Gastroesophageal sphincter (tissue), 4 donors: ENCODE data around the gene CDC25C. TPM values are rescaled to one million over a fixed set of nuclear protein-coding genes. Genes with fewer than 3 reads are reported as not detected.

Source experiments
- ATAC-seq: fragments of 150-250 bp; one replicate; pipeline ENCODE4 v1.9.1; 2016; ENCODE audit warnings: mild to moderate bottlenecking, moderate library complexity
- H3K27ac ChIP-seq, 4 donors: fragments of 200-600 bp; sonication (generic) in 3 of 4; 1 replicate in 3 of 4; 2 replicates in 1 of 4; pipeline ENCODE4 v1.5.1; 2016 to 2019
- H3K27me3 ChIP-seq: fragments of 200-600 bp; sonication (generic); one replicate; pipeline ENCODE4 v1.5.1; 2019
- H3K36me3 ChIP-seq, 2 donors: fragments of 200-600 bp; sonication (generic); one replicate each; pipeline ENCODE4 v1.5.1; 2019; ENCODE audit warnings: control low read depth in 1 of 2
- H3K4me1 ChIP-seq, 3 donors: fragments of 200-600 bp; sonication (generic); 1 replicate in 2 of 3; 2 replicates in 1 of 3; pipeline ENCODE4 v1.5.1; 2016 to 2019; ENCODE audit warnings: control low read depth in 2 of 3
- H3K4me3 ChIP-seq, 2 donors: fragments of 200-600 bp; sonication (generic); one replicate each; pipeline ENCODE4 v1.5.1; 2019; ENCODE audit warnings: mild to moderate bottlenecking in 1 of 2, moderate library complexity in 1 of 2
- H3K9me3 ChIP-seq, 3 donors: fragments of 200-600 bp; sonication (generic); one replicate each; pipeline ENCODE4 v1.5.1; 2017 to 2019; ENCODE audit warnings: control low read depth in 2 of 3
- CTCF ChIP-seq, 4 experiments: fragments of 200-600 bp in 2 of 4; fragments of 450-650 bp in 2 of 4; sonication (generic) in 1 of 4; IDR thresholded peaks; one replicate each; pipeline ENCODE4 v1.5.1; 2017 to 2019; ENCODE audit warnings: antibody characterized with exemption in 4 of 4, mild to moderate bottlenecking in 2 of 4, moderate library complexity in 2 of 4
- EP300 ChIP-seq: sonication (generic); formaldehyde crosslinking; IDR thresholded peaks from one replicate; pipeline ENCODE4 v1.6.1; 2017; ENCODE audit warnings: antibody characterized with exemption, mild to moderate bottlenecking
- POLR2A ChIP-seq, 2 donors: fragments of 450-650 bp; IDR thresholded peaks; one replicate each; pipeline ENCODE4 v1.6.1; 2017; ENCODE audit warnings: antibody characterized with exemption in 2 of 2, mild to moderate bottlenecking in 2 of 2, moderate library complexity in 1 of 2
- POLR2AphosphoS5 ChIP-seq: sonication (generic); formaldehyde crosslinking; IDR thresholded peaks from one replicate; pipeline ENCODE4 v1.6.1; 2017; ENCODE audit warnings: antibody characterized with exemption
- WGBS, 2 donors: methylation state at CpG; one replicate each; pipeline ENCODE4 v1.1.5; 2018; ENCODE audit warnings: low coverage in 1 of 2; 5-methylcytosine and 5-hydroxymethylcytosine counted together
- total RNA-seq, 4 donors: library from RNA; depleted of rRNA; stranded (reverse); fragments of >200 nt; gene quantifications; one replicate each; pipeline ENCODE4 v1.1.0, GENCODE V29; 2016

Gene CDC25C
- total RNA-seq, 4 donors from 2014 or later = 0.45 TPM; not detected in 3

DNA sequence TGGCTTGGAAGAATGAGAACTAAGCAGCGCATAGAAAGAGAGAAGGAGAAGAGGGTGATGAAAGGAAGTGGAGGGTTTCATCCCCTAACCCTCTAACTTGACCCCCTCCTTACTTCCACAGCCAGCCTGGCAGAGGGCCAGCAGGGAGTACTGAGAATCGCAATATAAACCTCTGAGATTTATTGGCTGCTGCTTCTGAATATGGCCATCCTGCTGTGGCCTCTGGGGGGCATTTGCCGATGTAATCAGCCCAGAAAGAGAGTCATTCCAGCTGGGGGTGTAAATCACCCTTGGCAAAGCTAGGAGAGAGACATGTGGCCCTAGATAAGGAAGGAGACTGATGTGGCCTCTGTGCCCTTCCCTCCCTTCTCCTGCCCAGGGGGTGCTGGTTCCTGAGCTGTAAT is 56.2 kb downstream of the CDC25C start:
- ATAC-seq = no peak
- no peak overlapping the region for H3K27ac ChIP-seq

DNA sequence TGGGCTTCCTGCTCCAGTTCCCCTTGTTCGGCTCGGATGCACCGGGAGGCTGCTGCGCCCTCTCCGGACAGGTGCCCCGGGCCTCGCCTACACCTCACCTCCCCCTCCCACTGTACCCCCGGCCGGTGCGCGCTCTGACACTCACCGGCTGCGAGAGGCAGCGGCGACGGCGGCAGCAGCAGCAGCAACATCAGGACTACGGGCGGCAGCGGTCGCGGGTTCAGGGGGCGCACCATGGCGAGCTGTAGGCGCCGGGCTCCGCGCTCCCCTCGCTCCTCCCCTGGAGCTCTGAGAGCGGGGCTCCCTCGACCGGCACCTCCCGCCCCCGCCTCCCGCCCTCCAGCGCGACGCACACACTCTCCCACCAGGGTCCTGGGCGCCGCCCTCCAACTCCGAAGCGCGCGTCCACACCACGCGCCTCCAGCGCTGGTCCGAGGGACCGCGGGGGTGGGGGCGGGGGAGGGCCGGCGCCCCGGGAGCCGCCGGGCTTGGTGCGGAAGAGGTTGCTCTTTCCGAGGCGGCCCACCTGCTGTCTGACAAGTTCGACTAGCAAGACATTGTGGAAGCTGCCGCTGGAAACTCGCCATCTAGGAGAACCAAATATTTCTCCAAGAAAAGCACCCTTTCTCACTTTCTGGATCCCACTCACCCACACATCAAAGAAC is 57.3 kb downstream of the CDC25C start, which contains the start of gene GFRA3:
GFRA3 (minus strand) TSS at position 433 of the 665 bp plus-strand sequence; CDS start at position 236, 197 bp downstream.
- no peaks in the 10 kb centered on the region for H3K9me3 ChIP-seq
- 13 to 17% methylated on average over 3 to 4 of the region's 62 CpGs for WGBS, 2 donors
- H3K36me3 ChIP-seq = no peaks in the 10 kb centered on the region
- peak within 1 kb of the TSS in 3 of 4 donors; percentile 34 to 68 (median 41) for H3K27ac ChIP-seq
- H3K4me1 ChIP-seq = peaks cover 0 to 12% (median 0%) of the 10 kb centered on the region in 3 donors
- no peak for TF ChIP-seq CTCF (IDR thresholded peaks at IDR 0.05)
- no peak for TF ChIP-seq POLR2AphosphoS5
- TF ChIP-seq EP300 = no peak
- TF ChIP-seq POLR2A (IDR thresholded peaks at IDR 0.05) = no peak
- H3K27me3 ChIP-seq = peaks cover 42% of the 10 kb centered on the region
- peak; percentile 10 for ATAC-seq
- H3K4me3 ChIP-seq = peak within 1 kb of the TSS in 1 of 2 donors; percentile 53

More for the DNA sequence above, 56.2 kb downstream of the CDC25C start:
- Histone ChIP-seq H3K27me3 (peaks cover 42% of the 10 kb centered on the region), H3K9me3 (no peaks in the 10 kb centered on the region), H3K4me3 (no peak overlapping the region), H3K4me1 (peaks cover 0 to 12% (median 0%) of the 10 kb centered on the region in 3 donors), H3K36me3 (no peaks in the 10 kb centered on the region)
- 46 to 58% methylated on average over 3 of the region's 3 CpGs for WGBS, 2 donors
- TF ChIP-seq POLR2A (IDR thresholded peaks at IDR 0.05) (no peak), POLR2AphosphoS5 (no peak), EP300 (no peak), CTCF (IDR thresholded peaks at IDR 0.05) (no peak)

DNA sequence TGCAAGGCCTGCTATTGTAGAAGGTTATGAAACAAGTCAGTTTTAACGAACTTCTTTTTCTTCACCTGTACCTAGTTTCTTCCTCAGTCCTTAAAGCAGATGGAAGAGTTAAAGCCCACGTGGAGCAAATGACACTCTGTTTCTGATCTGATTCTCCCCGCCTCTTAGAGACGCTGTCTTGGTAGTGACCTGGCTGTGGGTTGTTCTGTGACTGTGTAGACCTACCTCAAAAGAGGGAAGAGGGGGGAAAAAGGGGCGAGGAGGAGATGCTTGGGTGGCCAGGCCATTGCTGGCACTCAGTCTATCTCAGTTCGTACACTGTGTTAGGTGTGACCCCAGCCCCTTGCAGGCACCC is 57.8 kb downstream of the CDC25C start:
- TF ChIP-seq POLR2AphosphoS5 (no peak), EP300 (no peak), CTCF (IDR thresholded peaks at IDR 0.05) (no peak), POLR2A (IDR thresholded peaks at IDR 0.05) (no peak)
- H3K4me1 ChIP-seq = peaks cover 0 to 12% (median 0%) of the 10 kb centered on the region in 3 donors
- H3K27ac ChIP-seq = peak overlapping the region in 3 of 4 donors; percentile 34 to 68 (median 41)
- peak; percentile 16 for ATAC-seq
- H3K36me3 ChIP-seq = no peaks in the 10 kb centered on the region
- WGBS, 2 donors = 62 to 79% methylated on average over 3 to 4 of the region's 6 CpGs
- peak overlapping the region in 1 of 2 donors; percentile 53 for H3K4me3 ChIP-seq
- peaks cover 42% of the 10 kb centered on the region for H3K27me3 ChIP-seq
- no peaks in the 10 kb centered on the region for H3K9me3 ChIP-seq

DNA sequence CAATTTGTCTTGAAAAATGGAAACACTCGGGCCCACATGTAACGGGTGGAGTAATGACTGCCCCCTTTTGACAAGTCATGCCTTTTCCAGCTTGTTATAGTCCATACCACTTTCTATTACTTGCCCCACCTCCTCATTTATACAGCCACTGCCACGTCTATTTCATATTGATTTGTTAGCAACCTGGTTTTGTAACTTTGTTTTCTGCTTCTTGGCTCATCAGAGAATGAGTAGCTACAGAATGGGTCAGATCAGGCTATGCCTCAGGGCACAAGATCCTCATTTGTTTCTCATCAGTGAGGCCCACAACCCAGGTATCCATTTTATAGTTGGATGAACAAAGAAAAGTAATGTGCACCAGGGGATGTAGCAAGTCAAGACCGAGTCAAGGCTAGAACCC is 58.9 kb downstream of the CDC25C start:
- H3K36me3 ChIP-seq = no peaks in the 10 kb centered on the region
- TF ChIP-seq POLR2AphosphoS5 (no peak), EP300 (no peak), CTCF (IDR thresholded peaks at IDR 0.05) (no peak), POLR2A (IDR thresholded peaks at IDR 0.05) (no peak)
- H3K4me3 ChIP-seq = no peak overlapping the region
- H3K9me3 ChIP-seq = no peaks in the 10 kb centered on the region
- 90 to 92% methylated on average over 4 of the region's 4 CpGs for WGBS, 2 donors
- peaks cover 45% of the 10 kb centered on the region for H3K27me3 ChIP-seq
- no peak overlapping the region for H3K27ac ChIP-seq
- H3K4me1 ChIP-seq = peaks cover 0 to 12% (median 0%) of the 10 kb centered on the region in 3 donors
- ATAC-seq = no peak

DNA sequence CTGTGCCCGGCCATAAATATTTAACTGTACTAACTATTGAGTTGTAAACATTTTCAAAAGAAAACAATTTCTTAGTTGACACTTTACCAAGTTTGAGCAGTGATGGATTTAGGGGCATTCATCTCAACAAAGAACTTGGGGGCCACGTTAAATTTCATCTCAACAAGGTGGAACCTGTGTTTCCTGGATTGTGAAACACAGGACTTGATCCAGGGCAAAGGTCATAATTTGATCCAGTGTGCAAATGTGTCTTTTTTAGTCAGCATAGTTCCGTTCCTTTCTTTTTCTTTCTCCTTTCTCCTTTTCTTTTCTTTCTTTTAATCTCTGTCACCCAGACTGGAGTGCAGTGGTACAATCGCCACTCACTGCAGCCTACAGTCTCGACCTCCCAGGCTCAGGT is 60.3 kb downstream of the CDC25C start:
- Histone ChIP-seq H3K36me3 (no peaks in the 10 kb centered on the region), H3K4me1 (peaks cover 0 to 12% (median 0%) of the 10 kb centered on the region in 3 donors), H3K27me3 (peaks cover 43% of the 10 kb centered on the region), H3K27ac (no peak overlapping the region), H3K9me3 (no peaks in the 10 kb centered on the region), H3K4me3 (no peak overlapping the region)
- WGBS, 2 donors = 75 to 79% methylated on average over 4 to 5 of the region's 5 CpGs
- ATAC-seq = no peak
- TF ChIP-seq POLR2AphosphoS5 (no peak), POLR2A (IDR thresholded peaks at IDR 0.05) (no peak), EP300 (no peak), CTCF (IDR thresholded peaks at IDR 0.05) (no peak)
